AG20443 (cell line): ENCODE data around the gene APOC4.

Experiments
- DNase-seq: peaks from one replicate; pipeline ENCODE4 v3.0.0; 2012; ENCODE audit warnings: low spot score, mixed read lengths

The APOC4 gene

DNA sequence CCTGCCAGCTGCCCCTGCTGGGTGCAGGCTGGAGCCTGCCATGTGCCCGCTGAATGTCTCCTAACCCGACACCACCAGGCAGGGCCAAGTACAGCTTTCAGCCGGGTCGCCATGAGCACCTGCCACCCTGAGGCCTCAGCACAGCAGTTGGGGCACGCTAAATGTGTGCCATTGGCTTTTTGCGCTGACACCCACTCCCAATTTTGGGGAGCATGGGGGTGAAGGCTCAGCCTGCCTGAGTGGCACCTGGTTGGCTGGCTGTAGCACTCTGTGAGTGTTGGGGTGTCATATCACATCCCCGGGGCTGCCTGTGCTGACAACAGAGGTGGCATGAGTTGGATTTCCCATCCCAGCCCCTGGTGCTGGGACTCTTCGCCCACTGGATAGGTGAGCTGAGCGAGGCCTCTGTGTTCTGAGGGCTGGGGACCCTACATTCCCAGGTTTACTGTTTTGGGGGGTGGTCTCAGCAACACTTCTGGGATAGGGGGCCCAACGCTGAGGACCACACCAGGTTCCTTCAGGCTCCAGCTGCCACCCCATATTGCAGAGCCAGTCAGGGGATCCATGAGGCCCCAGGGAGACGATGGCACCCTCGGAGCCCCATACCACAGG lies 52.0 kb downstream of the APOC4 start:
- DNase-seq: no peak
